A172 (cell line): ENCODE measurements around the gene HERPUD1. TPM values are rescaled to one million over a fixed set of nuclear protein-coding genes. Genes with fewer than 3 reads are reported as not detected.
"Not testable (repeated sequence)": the region's sequence is repeated elsewhere in the genome, so short reads cannot be mapped to it uniquely, and the experiment has no call there.

Experiments
- DNase-seq: peaks from one replicate; pipeline ENCODE4 v3.0.0-alpha.2; 2015; ENCODE audit warnings: low spot score
- total RNA-seq: library from RNA; depleted of rRNA; stranded (reverse); fragments of >200 nt; shearing (Covaris generic); gene quantifications from 2 replicates; pipeline ENCODE4 v1.2.3, GENCODE V29; 2014

Gene HERPUD1
- total RNA-seq, 1 experiment from 2014 or later, result 35.0 TPM

DNA sequence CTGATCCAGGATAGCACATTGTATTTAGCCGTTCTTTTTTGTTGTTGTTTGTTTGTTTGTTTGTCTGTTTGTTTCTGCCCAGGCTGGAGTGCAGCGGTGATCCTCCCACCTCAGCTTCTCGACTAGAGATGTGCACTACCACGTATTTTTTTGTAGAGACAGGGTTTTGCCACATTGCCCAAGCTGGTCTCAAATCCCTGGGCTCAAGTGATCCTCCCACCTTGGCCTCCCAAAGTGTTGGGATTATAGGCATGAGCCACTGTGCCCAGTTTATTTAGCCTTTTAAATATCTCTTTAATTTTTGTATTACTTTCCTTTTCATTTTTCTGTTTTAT is 48.2 kb downstream of the HERPUD1 start:
- DNase-seq, result no peak

DNA sequence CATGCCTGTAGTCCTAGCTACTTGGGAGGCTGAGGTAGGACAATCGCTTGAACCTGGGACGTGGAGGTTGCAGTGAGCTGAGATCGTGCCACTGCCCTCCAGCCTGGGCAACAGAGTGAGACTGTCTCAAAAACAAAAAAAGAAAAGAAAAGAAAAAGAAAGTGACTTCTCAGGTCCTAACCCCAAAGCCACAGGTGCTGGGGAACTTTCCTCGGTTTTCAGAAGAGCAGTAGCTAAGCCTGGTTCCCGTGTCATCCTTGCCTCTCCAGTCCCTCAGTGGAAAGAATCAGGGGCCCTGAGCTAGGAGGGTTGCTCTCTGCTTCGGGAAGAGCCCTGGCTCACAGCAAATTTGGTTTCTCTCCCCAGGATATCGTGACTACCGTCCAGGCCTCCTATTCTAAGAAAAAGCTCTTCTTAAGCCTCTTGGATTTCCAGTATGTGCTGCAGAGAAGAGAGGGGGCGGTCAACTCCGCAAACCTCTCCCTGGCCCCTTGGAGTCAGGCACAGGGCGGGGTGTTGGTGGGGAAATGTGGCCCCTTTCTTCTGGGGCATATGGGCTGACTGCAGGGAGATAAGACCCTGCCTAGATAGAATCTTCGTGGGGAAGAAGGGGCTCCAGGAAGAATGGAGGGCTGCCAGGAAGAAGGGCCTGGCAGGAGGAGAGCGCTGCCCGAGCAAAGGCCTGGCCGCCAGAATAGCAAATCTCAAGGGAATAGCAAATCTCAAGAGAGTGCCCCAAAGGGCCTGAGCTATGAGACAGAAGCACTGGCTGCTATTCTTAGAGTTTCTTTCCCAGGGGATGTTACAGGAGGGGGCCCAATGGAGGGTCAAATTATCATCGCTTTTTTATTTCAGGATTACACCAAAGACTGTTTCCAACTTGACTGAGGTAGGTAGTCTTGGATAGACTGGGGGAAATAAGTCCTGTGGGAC is 49.1 kb downstream of the HERPUD1 start:
- DNase-seq, result no peak

DNA sequence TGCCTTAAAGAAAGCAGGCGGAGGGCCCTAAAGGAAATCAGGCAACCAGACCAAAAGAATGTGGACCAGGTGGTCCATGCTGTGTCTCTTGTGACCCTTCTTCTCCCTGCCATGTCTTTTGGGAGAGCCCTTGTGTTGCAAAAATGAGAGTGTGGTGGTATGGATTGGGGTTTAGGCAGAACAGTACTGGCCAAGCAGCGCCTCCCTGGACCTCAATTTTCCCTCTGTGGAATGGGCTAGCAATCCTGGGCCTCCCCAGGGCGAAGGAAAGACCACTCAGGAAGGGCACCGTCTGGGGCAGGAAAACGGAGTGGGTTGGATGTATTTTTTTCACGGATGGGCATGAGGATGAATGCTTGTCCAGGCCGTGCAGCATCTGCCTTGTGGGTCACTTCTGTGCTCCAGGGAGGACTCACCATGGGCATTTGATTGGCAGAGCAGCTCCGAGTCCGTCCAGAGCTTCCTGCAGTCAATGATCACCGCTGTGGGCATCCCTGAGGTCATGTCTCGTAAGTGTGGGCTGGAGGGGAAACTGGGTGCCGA is 49.9 kb downstream of the HERPUD1 start:
- DNase-seq, result no peak

DNA sequence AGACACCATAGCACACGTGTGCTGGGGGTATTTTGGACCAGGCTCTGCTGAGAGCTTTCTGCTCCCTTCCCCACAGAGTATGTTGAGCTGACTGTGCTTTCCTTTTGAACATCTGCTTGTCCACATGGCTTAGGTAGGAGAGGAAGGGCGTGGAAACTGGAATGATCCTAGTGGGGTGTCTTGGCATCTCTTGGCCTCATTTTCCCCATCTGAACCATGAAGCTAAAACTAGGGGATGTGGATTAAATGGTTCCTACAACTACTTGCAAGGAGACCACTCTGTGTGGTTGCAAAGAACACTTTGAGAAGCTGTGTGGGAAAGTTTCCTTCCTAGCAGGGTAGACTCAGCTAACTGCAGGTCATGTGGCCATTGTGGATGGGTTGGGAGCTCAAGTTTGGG is 50.8 kb downstream of the HERPUD1 start:
- DNase-seq, result no peak

DNA sequence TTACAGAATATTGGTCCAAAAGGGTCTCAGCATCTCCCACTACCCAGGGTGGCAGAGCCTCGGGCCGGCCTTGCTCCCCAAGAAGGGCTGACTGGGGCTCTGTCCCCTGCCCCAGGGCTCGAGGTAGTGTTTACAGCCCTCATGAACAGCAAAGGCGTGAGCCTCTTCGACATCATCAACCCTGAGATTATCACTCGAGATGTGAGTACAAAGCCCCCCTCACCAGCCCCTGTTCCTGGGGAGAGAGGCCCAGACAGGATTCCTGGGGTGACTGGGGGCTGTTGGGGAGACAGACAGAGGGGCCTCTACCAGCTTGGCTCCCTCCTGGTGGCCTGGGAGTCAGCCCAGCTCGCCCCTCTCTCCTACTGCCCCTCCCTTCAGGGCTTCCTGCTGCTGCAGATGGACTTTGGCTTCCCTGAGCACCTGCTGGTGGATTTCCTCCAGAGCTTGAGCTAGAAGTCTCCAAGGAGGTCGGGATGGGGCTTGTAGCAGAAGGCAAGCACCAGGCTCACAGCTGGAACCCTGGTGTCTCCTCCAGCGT is 51.3 kb downstream of the HERPUD1 start:
- DNase-seq, result no peak

DNA sequence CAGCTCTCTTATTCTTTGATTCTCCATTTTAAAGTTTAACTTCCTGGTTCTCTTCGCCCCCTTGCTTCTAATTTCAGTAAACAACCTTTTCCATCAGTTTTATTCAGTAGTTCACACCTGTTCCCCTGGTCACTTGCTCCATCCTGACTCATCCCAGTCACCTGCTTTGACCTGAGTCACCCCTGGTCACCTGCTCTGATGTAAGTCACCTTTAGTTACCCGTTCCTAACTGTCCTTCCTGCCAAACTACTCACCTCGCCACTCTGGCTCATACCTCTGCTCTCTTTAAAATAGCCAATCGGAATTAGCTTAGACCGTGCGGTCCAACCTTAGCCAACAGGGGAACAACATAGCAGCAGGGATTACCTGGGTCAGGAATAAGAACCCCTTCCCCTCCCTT is 52.7 kb downstream of the HERPUD1 start:
- no peak for DNase-seq

DNA sequence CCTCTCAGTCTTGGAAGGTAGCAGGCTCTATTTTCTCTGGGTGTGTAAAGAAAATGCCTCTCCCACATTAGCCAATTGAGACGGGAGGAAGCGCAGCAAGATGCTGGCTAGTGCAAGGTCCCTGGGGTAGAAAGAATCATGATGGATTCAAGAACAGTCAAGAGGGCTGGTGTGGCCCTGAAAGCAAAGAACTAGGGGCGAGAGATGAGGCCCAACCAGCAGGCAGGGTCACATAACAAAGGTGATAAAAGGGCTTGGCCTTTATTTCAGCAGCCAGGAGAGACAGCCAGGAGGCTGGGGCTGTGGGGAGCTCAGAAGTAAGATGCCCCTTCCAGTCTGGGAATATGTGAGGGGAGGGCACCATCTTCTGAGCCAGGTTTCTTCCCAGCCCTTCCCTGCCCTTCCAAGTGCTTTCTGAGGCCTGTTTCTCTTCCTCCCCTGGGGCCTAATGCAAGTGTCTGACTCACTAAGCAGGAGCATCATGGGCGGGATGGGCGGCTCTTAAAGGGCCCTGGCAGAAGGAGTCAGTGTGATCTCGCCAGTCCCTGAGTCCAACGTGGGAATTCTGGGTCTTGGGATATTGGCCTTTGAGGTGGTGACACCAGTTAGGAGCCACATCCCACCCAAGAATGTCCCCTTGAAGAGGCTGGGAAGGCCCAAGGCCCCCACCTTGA is 53.5 kb downstream of the HERPUD1 start:
- DNase-seq, result peak; percentile 86

DNA sequence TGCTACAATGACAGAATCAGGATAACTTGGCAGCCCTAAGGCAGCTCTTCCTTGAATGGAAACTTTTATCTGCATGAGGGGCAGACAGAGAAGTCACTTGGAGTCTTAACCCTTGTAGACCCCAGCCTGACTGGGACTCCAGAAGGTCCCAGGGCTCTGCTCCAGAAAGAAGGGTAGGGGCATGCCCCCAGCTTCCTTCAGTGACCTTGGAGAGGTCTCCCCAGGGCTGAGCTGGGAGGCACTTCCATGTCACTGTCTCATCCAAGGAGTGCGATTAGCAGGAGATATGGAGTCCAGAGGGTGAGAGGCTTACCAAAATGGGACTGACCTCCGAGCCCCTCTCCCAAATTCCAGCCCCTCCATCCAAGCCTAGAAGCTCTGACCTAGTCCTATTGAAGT is 54.0 kb downstream of the HERPUD1 start:
- DNase-seq, result no peak

DNA sequence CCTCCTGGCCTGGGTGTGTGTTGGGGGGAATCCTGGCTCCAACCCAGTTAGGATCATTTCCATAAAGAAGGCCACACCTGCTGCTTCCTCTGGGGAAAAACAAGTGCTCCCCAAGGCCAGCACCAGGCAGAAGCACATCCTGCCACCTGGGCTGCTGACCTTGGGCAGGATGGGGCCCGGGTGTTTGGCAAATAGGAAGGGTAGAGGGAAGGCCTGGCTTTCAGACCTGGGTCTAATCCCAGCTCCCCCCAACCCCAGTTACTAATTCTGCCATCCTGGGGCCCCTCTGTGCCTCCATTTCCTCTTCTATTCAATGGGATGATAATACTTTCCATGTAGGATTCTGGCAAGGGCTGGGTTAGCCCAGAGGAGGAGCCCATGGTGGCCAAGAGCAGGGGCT is 54.4 kb downstream of the HERPUD1 start:
- no peak for DNase-seq

DNA sequence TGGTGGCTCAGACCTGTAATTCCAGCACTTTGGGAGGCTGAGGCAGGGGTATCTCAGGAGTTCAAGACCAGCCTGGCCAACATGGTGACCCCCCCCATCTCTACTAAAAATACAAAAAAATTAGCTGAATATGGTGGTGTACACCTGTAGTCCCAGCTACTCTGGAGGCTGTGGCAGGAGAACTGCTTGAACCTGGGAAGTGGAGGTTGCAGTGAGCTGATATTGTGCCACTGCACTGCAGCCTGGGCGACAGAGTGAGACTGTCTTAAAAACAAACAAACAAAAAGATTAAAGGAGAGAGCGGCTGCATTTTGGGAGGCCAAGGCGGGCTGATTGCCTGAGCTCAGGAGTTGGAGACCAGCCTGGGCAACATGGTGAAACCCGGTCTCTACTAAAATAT is 55.0 kb downstream of the HERPUD1 start:
- not testable (repeated sequence) for DNase-seq

DNA sequence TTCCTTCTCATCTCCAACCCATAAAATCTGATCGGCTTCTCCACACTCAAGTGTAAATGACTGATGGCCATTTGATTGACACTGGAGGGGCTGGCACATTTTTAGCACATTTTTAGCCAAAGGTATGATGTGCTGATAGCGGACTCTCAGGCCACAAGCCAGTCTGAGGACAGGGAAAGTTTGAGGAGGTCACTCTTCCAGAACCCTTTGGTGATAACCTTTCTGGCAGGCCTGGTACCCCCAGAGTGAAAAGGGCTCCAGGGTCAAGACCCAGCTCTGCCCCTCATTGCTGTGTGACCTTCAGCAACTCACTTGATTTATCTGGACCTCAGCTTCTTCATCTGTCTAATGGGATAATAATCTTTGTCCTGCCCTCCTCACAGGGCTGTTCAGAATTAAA is 55.8 kb downstream of the HERPUD1 start:
- DNase-seq, result no peak

DNA sequence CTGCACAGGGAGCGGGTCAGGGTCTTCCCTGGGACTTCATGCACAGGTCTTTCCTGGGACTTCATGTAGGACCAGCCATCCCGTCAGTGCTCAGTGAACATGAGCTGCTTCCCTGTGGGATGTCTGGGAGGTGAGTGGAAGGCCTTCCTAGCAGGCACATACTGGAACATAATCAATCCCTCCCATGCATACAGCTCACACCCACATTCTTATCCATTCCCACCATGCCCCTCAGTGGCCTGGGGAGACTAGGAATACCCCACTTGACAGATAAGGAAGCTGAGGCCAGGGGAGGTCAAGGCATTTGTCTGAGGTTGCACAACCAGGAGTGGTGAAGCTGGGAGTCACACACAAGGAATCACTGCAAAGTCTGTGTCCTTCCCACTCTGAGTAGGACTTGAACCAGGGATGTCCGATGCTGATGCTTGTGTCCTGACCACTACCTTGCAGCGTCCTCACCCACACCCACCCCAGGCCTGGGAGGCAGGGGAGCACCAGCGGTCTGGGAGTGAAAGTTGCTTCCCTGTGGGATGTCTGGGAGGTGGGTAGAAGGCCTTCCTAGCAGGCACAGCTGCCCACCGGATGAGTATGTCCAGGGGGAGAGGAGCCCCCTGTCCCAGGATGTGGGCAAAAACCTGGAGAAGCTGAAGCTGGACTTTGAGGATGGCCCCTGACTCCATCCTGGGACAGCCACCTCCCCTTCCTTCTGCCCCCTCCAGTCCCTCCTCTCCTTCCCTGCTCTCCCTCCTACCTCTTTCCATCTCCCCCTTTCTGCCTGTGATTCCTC is 56.4 kb downstream of the HERPUD1 start:
- DNase-seq, result no peak

DNA sequence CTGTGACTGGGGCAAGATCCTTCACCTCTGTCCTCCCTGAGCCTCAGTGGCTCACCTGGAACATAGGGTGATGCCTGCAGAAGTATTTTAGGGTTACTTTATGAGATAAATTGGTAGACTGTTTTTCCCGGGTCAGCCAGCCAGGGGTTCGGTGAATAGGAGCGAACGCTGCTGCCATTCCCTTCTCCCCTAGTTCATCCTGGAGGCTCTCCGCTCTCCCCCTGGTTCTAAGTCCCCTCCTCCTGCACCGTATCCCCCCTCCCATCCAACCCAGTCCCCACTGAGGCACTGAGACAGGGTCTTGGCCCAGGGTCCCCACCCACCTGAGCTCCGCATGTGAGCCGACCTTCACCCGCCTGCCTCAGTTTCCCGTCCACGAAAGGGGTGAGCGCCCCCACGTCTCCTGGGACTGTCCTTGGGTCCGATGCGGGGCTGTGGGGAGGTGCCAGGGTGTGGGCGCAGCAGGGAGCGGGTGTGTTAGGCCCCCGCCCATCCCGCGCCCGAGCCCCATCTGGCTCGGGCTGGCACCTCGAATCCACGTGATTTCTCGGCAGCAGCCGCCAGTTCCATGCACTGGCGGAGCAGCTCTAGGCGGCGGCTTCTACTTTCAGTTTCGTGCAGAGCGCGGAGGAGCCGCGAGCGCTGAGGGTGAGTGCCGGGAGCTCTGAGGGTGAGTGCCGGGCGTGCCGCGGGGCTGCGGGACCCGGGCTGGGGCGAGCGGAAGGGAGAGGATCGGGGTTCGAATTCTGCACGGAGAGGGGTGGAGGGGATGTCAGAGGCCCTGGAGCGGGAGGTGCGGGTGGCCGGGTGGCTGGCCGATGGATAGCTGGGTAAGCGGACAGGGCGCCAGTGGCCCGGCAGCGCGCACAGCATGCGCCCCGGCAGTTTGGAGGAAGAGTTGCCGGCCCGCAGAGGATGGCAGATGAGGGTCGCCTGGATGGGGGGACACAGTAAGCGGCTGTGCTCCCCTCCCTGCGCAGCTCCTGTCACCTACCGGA is 57.3 kb downstream of the HERPUD1 start, which contains the start of gene NLRC5:
TSS of gene NLRC5 (plus strand) at position 610 of the 998 bp plus-strand sequence. CDS start 31,156 bp downstream, outside the sequence.
- peak; percentile 74 for DNase-seq

DNA sequence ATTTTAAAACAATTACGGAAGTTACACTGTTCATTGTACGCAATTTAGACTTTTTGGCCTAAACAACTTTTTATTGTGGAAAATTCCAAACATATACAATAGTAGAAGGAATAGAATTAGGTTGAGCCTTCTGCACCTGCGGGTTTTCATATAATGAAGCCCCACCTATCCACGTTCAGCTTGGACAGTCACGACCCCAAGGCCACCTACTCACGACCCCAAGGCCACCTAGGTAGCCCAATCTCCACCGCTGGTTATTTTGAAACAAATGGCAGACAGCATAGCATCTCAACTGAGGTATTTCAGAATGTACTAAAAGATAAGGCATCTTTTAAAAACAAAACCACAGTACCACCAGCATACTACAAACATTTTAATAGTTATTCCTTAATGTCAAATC is 58.0 kb downstream of the HERPUD1 start:
- no peak for DNase-seq

DNA sequence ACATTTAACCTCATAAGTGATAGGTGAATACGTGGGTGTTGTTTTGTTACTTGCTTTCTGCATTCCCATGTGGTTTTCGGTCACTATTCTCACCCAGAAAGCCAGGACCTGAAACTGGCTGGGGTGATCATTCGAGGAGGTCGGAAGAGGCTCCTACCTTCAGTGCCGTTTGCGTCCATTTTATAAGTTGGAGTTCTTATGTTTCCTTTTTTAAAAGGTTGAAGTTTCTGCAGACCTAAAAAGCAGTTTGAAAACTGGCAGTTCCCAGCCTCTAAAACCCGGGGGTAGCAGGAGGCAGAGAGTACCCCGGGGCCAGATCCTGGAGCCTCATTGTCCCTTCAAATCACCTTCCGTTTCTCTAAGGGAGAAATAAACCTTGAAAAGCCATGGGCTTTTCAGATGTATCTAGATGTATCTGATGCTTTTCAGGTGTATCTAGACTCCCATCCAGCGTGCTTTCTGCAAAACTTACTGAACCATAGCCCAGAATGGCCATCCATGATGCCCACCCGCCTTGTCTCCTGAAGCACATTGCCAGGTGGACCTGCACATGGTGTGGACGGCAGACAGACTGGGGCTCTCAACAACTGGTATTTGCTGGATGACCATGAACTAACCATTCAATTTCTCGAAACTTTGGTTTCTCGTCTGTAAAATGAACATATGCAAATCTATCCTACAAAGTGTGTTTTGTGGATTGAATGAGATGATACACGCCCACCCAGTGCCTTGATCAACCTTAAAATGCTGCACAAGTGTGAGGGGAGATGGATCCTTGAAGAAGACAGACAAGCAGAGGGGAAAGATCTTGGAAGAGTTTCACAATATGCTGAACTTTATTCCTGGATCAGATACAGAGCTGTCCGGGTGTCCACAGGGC is 58.7 kb downstream of the HERPUD1 start:
- no peak for DNase-seq

DNA sequence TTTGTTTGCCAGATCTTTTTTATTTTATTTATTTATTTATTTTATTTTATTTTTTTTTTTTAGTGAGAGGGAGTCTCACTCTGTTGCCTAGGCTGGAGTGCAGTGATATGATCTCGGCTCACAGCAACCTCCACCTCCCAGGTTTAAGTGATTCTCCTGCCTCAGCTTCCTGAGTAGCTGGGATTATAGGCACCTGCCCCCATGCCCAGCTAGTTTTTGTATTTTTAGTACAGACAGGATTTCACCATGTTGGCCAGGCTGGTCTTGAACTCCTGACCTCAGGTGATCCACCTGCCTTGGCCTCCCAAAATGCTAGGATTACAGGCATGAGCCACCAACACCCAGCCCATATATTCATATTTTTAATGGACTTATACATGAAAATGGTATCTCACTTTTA is 60.5 kb downstream of the HERPUD1 start:
- not testable (repeated sequence) for DNase-seq

DNA sequence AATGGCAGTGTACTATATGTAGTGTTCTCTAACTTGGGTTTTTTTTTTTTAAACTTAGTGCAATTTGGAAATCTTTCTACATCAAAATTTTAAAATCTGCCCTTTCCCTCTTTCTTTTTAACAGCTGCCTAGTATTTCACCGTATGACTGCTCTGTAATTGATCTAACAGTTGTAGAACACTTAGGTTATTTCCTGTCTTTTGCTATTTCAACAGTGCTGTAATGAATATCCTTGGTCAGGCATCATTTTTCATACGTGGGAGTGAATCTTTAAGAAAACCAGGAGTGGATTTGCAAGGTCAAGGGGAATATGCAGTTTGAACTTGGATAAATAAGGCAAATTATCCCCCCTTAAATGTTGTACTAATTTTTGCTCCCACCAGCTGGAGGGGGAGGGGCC is 61.3 kb downstream of the HERPUD1 start:
- no peak for DNase-seq

DNA sequence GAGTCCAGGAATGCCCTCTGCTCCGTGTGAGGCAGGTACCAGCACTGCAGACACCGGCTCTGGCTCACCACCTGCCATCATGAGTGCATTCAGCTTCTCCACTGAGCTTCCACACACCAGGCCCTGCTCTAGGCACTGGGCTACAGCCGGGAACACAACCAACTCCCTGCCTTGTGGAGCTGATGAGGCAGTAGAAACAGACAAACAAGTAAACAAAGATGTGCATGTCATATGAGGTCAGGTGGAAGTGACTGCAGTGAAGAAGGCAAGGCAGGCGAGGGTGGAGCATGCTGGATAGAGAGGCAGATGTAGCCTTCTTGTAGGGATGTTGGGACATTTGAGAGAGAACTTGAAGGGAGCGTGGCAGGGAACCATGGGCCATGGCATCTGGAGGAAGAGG is 62.4 kb downstream of the HERPUD1 start:
- no peak for DNase-seq
